ENCODE measurements around the gene ACOXL.

Gene ACOXL

DNA sequence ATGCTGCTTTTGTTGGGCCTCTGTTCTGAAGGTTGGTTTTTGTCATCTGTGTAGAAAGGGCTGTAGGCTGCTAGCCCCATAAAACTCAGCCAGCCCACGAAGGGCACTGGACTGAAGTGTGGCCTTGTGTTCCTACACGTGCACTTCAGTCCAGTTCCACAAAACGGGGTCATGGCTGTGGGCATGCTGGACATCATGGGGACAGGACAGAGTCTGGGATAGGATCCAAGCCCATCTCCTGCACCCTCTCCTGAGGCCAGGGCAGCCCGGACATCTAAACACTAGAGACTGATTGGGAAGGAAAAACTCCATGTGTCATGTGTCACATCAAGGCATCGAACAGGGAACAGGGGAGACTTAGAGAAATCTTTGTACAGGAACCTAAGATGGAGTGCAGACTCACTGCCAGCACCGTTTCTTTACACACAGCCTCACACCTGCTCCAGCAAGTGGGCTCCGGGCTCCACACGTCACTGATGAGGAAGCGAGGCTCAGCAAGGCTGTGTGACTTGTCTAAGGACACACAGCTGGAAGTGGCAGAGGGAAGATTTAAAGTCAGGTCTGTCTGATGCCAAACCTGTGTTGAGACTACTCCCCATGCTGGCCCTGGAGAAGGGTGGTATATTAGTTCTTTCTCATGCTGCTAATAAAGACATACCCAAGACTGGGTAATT lies 313.5 kb downstream of the ACOXL start:
- no peak for DNase-seq

DNA sequence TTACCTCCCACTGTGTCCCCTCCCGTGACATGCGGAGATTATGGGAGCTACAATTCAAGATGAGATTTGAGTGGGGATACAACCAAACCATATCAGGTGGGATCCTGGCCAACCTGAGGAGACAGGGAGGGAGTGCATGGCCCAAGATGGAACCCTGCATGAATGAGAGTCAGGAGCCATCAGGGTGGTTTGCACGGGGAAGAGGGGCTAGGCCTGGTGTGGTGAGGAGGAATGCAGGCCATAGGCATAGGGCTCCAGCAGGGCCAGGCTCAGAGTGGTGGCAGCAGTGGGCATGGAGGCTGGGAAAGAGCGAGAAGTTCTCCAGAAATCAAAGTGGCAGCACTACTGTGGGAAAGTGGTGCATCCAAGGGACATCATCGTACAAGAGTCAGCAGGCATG lies 314.3 kb downstream of the ACOXL start:
- DNase-seq, result no peak

- no peak for DNase-seq
Measured at GRCh38 chr2:111048856-111049768, 316.7 kb downstream of the ACOXL start.

- no peak for DNase-seq
Measured at GRCh38 chr2:111049792-111050640, 317.6 kb downstream of the ACOXL start.

- no peak for DNase-seq
Measured at GRCh38 chr2:111050701-111051376, 318.5 kb downstream of the ACOXL start.

DNA sequence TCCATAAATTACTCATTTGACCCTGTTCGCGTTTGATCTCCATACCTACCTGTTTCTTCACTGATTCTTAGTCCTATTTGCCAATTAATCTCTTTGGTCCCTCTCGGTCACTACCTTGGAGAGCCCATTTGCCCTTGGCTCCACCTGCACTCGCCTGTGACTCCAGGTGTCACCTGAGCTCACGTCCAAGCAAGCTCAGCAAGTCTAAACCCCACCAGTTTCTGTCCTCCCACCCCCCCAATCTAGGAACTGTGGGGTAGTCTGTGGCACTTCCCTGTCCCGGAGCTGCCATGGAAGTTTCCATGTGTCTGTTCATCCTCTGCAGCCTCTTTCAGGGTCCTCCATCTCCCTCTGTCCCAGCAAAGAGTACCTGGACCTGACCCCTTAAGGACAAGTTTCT lies 320.2 kb downstream of the ACOXL start:
- no peak for DNase-seq

DNA sequence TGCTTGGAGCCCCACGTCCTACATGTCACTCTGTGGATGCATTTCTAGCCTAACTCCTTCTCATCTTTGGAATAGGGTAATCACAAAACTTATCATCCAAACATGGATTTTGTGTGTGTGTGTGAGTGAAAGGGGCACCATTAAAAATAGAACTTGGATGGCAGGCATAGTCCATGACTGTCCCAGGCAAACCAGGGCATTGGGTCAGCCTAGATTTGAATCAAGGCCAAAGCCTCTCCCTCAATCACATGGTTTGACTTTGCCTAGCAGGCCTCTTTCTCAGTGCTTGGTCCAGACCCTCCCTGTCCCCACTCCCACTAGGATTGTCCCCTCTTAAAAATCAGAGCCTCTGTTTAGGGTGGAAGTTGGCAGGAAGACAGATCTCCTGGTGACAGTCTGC lies 320.9 kb downstream of the ACOXL start:
- DNase-seq, result no peak

GRCh38 chr2:111053825-111054515 lies 321.6 kb downstream of the ACOXL start:
- no peak for DNase-seq

- no peak for DNase-seq
Measured at GRCh38 chr2:111054791-111055691, 322.7 kb downstream of the ACOXL start.

GRCh38 chr2:111055735-111056134 lies 323.4 kb downstream of the ACOXL start:
- no peak for DNase-seq

DNA sequence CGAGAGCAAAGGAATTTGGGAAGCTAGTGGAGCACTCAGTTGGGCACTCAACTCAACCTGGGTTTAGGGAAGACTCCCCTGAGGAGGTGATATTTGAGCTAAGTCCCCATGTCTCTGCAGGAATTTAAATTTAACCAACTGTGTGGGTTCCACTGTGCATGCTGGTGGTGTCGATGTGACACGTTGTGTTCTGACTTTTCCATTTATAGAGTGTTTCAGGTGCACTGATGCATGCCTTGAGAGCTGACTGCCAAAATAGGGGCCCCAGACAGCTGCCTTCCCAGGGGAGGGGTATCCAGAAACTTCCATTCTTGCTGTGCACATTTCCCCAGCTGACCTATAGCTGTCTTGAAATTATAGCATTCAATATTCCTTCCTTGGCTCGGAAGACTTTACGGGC lies 324.7 kb downstream of the ACOXL start:
- DNase-seq, result no peak

DNA sequence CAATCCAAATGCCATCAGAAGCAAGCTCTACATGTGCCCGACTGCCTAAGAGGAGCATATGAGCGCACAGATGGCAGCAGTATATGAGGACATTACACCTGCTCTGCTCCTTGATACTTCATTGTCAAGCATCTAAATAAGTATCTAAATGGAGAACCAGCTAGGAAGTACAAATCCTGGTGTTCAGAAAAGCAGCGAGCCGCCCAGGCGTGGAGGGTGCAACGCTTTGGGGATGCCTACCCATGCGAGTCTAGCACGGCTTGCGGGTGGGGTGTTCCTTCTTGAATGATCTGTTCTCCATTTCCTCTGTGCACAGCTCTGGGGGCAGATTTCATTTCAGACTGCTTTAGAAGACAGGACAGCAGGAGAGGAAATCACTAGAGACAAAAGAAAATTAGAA lies 325.3 kb downstream of the ACOXL start:
- DNase-seq, result no peak

GRCh38 chr2:111058264-111058663 lies 325.9 kb downstream of the ACOXL start:
- DNase-seq, result no peak

- no peak for DNase-seq
Measured at GRCh38 chr2:111061191-111061590, 328.8 kb downstream of the ACOXL start.

- DNase-seq, result no peak
Measured at GRCh38 chr2:111062417-111062816, 330.0 kb downstream of the ACOXL start.

DNA sequence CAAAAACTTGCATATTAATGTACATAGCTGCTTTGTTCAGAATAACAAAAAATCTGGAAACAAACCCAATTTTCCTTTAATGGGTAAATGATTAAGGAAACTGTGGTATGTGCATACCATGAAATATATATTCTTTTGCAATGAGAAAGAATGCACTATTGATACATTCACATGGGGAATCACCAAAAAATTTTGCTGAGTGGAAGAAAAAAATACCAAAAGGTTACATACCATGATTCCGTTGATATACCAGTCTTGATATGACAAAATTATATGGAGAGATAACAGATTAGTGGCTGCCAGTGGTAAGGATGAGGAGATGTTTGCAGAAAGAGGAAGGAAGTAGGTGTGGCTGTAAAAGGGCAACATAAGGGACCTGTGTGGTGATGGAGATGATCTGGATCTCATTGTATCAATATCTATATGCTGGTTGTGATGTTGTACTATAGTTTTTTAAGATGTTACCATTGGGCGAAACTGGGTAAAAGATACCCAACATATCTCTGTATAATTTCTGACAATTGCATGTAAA lies 333.8 kb downstream of the ACOXL start:
- no peak for DNase-seq

GRCh38 chr2:111068435-111069058 lies 336.2 kb downstream of the ACOXL start:
- DNase-seq, result no peak

DNA sequence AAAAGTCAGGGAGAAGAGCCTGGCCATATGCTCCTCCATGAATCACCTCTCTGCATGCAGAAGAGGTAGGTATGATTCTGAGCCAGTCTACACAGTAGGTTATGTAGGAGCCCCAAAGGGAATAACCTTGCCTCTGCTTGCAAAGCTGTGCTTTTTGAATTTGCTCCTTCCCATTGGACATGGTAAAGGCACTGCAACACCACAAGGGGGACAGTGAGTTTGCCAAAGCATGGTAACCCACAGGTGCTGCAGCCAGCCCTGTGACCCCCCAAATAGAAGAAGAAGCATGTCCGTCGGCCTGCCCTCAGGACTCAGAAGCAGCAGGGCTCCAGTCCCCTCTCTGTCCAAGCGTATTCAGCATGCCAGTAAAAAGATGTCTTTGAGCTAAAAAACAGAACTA lies 337.3 kb downstream of the ACOXL start:
- DNase-seq, result no peak

- no peak for DNase-seq
Measured at GRCh38 chr2:111071600-111072171, 339.3 kb downstream of the ACOXL start.
